ENCODE measurements around the gene MRPL23. TPM values are rescaled to one million over a fixed set of nuclear protein-coding genes. Genes with fewer than 3 reads are reported as not detected.

Gene MRPL23
- total RNA-seq, 1 experiment from 2014 or later, result 15.0 TPM

GRCh38 chr11:1964955-1965354 is 17.8 kb downstream of the MRPL23 start:
- Mint-ChIP-seq H3K4me1 (ENCODE audit: low read depth, unreplicated experiment) (no peaks in the 10 kb centered on the region), H3K9me3 (ENCODE audit: unreplicated experiment) (no peaks in the 10 kb centered on the region), H3K4me3 (ENCODE audit: unreplicated experiment) (no peak overlapping the region), H3K36me3 (ENCODE audit: insufficient read depth, unreplicated experiment) (no peaks in the 10 kb centered on the region), H3K27ac (ENCODE audit: unreplicated experiment) (no peak overlapping the region), H3K27me3 (ENCODE audit: insufficient read depth, unreplicated experiment) (no peaks in the 10 kb centered on the region)
- Histone ChIP-seq H3K27me3 (replicated peaks; ENCODE audit: control insufficient read depth, insufficient read depth, low read length) (no peaks in the 10 kb centered on the region), H3K36me3 (ENCODE audit: control insufficient read depth, insufficient read depth, low read length) (no peaks in the 10 kb centered on the region), H3K4me3 (ENCODE audit: low read depth, low read length) (no peak overlapping the region), H3K4me1 (no peaks in the 10 kb centered on the region), H3K9me3 (no peaks in the 10 kb centered on the region)
- intact Hi-C loops (cut with micrococcal nuclease; ENCODE audit: unreplicated experiment), result no loop called here
- CTCF ChIA-PET, result interaction anchor here (1.0 to 1.8 kb wide), 4 partner anchors 175 to 313 kb away, joined by 3 to 10 read pairs (median 3); no protein-coding TSS in a partner anchor
- TF ChIP-seq CTCF (IDR thresholded peaks at IDR 0.05; ENCODE audit: insufficient read depth in 1 of 2, low read depth in 1 of 2, low read length in 1 of 2, severe bottlenecking in 1 of 2, unreplicated experiment in 1 of 2), result no peak
- POLR2A ChIA-PET, result no interaction called here
- DNase-seq, result no peak
- BruUV-seq (replicated peaks), result no TSS peak

GRCh38 chr11:1966531-1966930 is 19.4 kb downstream of the MRPL23 start:
- no TSS peak for BruUV-seq (replicated peaks)
- no peak for DNase-seq
- H3K36me3 Mint-ChIP-seq (ENCODE audit: insufficient read depth, unreplicated experiment), result no peaks in the 10 kb centered on the region
- CTCF ChIA-PET, result interaction anchor here (0.6 to 2.5 kb wide), 5 partner anchors 71 to 412 kb away, joined by 3 to 20 read pairs (median 3); no protein-coding TSS in a partner anchor
- Histone ChIP-seq H3K36me3 (ENCODE audit: control insufficient read depth, insufficient read depth, low read length) (no peaks in the 10 kb centered on the region), H3K4me1 (no peaks in the 10 kb centered on the region), H3K9me3 (no peaks in the 10 kb centered on the region), H3K4me3 (ENCODE audit: low read depth, low read length) (no peak overlapping the region), H3K27me3 (replicated peaks; ENCODE audit: control insufficient read depth, insufficient read depth, low read length) (no peaks in the 10 kb centered on the region)
- no peak overlapping the region for H3K27ac Mint-ChIP-seq (ENCODE audit: unreplicated experiment)
- intact Hi-C loops (cut with micrococcal nuclease; ENCODE audit: unreplicated experiment), result no loop called here
- no peaks in the 10 kb centered on the region for H3K27me3 Mint-ChIP-seq (ENCODE audit: insufficient read depth, unreplicated experiment)
- no peaks in the 10 kb centered on the region for H3K4me1 Mint-ChIP-seq (ENCODE audit: low read depth, unreplicated experiment)
- POLR2A ChIA-PET, result no interaction called here
- H3K4me3 Mint-ChIP-seq (ENCODE audit: unreplicated experiment), result no peak overlapping the region
- no peaks in the 10 kb centered on the region for H3K9me3 Mint-ChIP-seq (ENCODE audit: unreplicated experiment)
- TF ChIP-seq CTCF (IDR thresholded peaks at IDR 0.05; ENCODE audit: insufficient read depth in 1 of 2, low read depth in 1 of 2, low read length in 1 of 2, severe bottlenecking in 1 of 2, unreplicated experiment in 1 of 2), result no peak

- Mint-ChIP-seq H3K9me3 (ENCODE audit: unreplicated experiment) (no peaks in the 10 kb centered on the region), H3K27ac (ENCODE audit: unreplicated experiment) (no peak overlapping the region), H3K36me3 (ENCODE audit: insufficient read depth, unreplicated experiment) (no peaks in the 10 kb centered on the region), H3K27me3 (ENCODE audit: insufficient read depth, unreplicated experiment) (no peaks in the 10 kb centered on the region), H3K4me1 (ENCODE audit: low read depth, unreplicated experiment) (no peaks in the 10 kb centered on the region), H3K4me3 (ENCODE audit: unreplicated experiment) (no peak overlapping the region)
- POLR2A ChIA-PET, result interaction anchor here (0.5 to 0.9 kb wide), 3 partner anchors 9 to 184 kb away, joined by 3 read pairs; no protein-coding TSS in a partner anchor
- H3K9me3 ChIP-seq, result no peaks in the 10 kb centered on the region
- DNase-seq, result no peak
- no peak overlapping the region for H3K4me3 ChIP-seq (ENCODE audit: low read depth, low read length)
- no peaks in the 10 kb centered on the region for H3K27me3 ChIP-seq (replicated peaks; ENCODE audit: control insufficient read depth, insufficient read depth, low read length)
- no peak for TF ChIP-seq CTCF (IDR thresholded peaks at IDR 0.05; ENCODE audit: insufficient read depth in 1 of 2, low read depth in 1 of 2, low read length in 1 of 2, severe bottlenecking in 1 of 2, unreplicated experiment in 1 of 2)
- no TSS peak for BruUV-seq (replicated peaks)
- intact Hi-C loops (cut with micrococcal nuclease; ENCODE audit: unreplicated experiment), result no loop called here
- no peaks in the 10 kb centered on the region for H3K4me1 ChIP-seq
- no peaks in the 10 kb centered on the region for H3K36me3 ChIP-seq (ENCODE audit: control insufficient read depth, insufficient read depth, low read length)
- CTCF ChIA-PET, result interaction anchor here (0.6 to 2.5 kb wide), 5 partner anchors 68 to 348 kb away, joined by 3 to 20 read pairs (median 3); no protein-coding TSS in a partner anchor
Observed at GRCh38 chr11:1967641-1968225, 20.6 kb downstream of the MRPL23 start.
